ENCODE data around the gene TMCC2.

TMCC2 gene

GRCh38 chr1:205237526-205238484, 10.1 kb downstream of the TMCC2 start:
- no peak for TF ChIP-seq CTCF (IDR thresholded peaks at IDR 0.05; ENCODE audit: low read depth, low read length)
- H3K4me3 ChIP-seq (replicated peaks in 1 of 2; ENCODE audit: low read depth in 2 of 2, low read length in 2 of 2), result no peak overlapping the region
- no peak for DNase-seq (ENCODE audit: low read depth in 2 of 2)

DNA sequence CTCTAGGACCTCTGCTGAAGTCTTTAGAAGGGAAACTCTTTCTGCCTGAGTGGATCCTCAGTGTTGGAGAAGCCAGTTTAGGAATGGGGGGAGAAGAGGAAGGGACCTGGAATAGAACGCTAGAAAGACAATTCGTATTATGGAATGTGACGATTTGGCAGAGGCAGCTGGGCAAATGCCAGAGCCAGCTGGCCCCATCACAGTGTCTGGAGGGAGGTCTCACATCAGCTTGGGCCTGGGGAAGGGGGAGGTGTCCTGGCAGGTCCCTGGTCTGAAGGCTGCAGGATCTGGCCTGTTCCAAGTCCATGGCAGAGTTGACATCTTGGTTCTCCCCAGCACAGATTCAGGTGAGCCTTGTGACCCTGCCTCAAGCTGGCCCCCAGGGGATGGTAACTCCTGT, 11.3 kb downstream of the TMCC2 start:
- no peak for TF ChIP-seq CTCF (IDR thresholded peaks at IDR 0.05; ENCODE audit: low read depth, low read length)

GRCh38 chr1:205240118-205240517, 12.4 kb downstream of the TMCC2 start:
- TF ChIP-seq CTCF (IDR thresholded peaks at IDR 0.05; ENCODE audit: low read depth, low read length), result no peak
- DNase-seq (ENCODE audit: low read depth in 2 of 2), result no peak
- no peak overlapping the region for H3K4me3 ChIP-seq (replicated peaks in 1 of 2; ENCODE audit: low read depth in 2 of 2, low read length in 2 of 2)

More for the DNA sequence above, 11.3 kb downstream of the TMCC2 start:
- no peak for DNase-seq (ENCODE audit: low read depth in 2 of 2)
- no peak overlapping the region for H3K4me3 ChIP-seq (replicated peaks in 1 of 2; ENCODE audit: low read depth in 2 of 2, low read length in 2 of 2)

- DNase-seq (ENCODE audit: low read depth in 2 of 2), result no peak
- no peak overlapping the region for H3K4me3 ChIP-seq (replicated peaks in 1 of 2; ENCODE audit: low read depth in 2 of 2, low read length in 2 of 2)
- TF ChIP-seq CTCF (IDR thresholded peaks at IDR 0.05; ENCODE audit: low read depth, low read length), result no peak
Observed at GRCh38 chr1:205240569-205240968, 12.8 kb downstream of the TMCC2 start.

DNA sequence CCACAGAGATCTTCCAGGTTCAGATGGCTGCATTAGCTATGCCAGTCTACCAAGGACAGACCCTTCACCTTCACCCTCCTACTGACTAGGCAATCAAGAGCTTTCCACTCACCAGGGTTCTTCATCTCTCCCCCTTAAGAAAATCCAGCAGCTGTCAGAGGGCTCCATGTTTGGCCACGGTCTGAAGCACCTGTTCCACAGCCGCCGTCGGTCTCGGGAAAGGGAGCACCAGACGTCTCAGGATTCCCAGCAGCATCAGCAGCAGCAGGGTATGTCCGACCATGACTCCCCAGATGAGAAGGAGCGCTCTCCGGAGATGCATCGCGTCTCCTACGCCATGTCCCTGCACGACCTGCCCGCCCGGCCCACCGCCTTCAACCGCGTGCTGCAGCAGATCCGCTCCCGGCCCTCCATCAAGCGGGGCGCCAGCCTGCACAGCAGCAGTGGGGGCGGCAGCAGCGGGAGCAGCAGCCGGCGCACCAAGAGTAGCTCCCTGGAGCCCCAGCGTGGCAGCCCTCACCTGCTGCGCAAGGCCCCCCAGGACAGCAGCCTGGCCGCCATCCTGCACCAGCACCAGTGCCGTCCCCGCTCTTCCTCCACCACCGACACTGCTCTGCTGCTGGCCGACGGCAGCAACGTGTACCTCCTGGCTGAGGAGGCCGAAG, 13.8 kb downstream of the TMCC2 start:
- no peak for TF ChIP-seq CTCF (IDR thresholded peaks at IDR 0.05; ENCODE audit: low read depth, low read length)
- no peak overlapping the region for H3K4me3 ChIP-seq (replicated peaks in 1 of 2; ENCODE audit: low read depth in 2 of 2, low read length in 2 of 2)
- DNase-seq (ENCODE audit: low read depth in 2 of 2), result no peak

- TF ChIP-seq CTCF (IDR thresholded peaks at IDR 0.05; ENCODE audit: low read depth, low read length), result no peak
- no peak for DNase-seq (ENCODE audit: low read depth in 2 of 2)
- H3K4me3 ChIP-seq (replicated peaks in 1 of 2; ENCODE audit: low read depth in 2 of 2, low read length in 2 of 2), result no peak overlapping the region
Observed at GRCh38 chr1:205243350-205244191, 15.8 kb downstream of the TMCC2 start.

Measured in cardiac fibroblast (primary cell).